IPS-18c (cell line): ENCODE data around the gene FREY1.
"Not testable (repeated sequence)": the region's sequence is repeated elsewhere in the genome, so short reads cannot be mapped to it uniquely, and the experiment has no call there.

ENCODE experiments used
- H3K4me3 ChIP-seq: 2 replicates; pipeline ENCODE4 v1.7.0; 2013; ENCODE audit warnings: low read depth, mild to moderate bottlenecking, low read length, moderate library complexity; ENCODE audit not compliant: insufficient read depth
- H3K9me3 ChIP-seq: one replicate; pipeline ENCODE4 v1.6.1; 2013; ENCODE audit warnings: mild to moderate bottlenecking, low read length, moderate library complexity; ENCODE audit not compliant: control insufficient read depth, insufficient read depth

FREY1 gene

GRCh38 chr11:45919806-45920530, 12.9 kb upstream of the FREY1 start:
- Histone ChIP-seq H3K4me3 (peak overlapping the region; percentile 24; the same call in 1 of the 2 replicates), H3K9me3 (no peaks in the 10 kb centered on the region)

- peak overlapping the region; percentile 67; the same call in 1 of the 2 replicates for H3K4me3 ChIP-seq
These were observed 12.0 kb upstream of the FREY1 start for GRCh38 chr11:45918962-45919675.

GRCh38 chr11:45918331-45918941, 11.4 kb upstream of the FREY1 start:
- H3K9me3 ChIP-seq = no peaks in the 10 kb centered on the region
- H3K4me3 ChIP-seq = peak overlapping the region; percentile 67

More at GRCh38 chr11:45918962-45919675, 12.0 kb upstream of the FREY1 start:
- H3K9me3 ChIP-seq = no peaks in the 10 kb centered on the region

GRCh38 chr11:45917623-45918330, 10.7 kb upstream of the FREY1 start, which contains the start of gene PEX16:
Gene PEX16, minus strand, starts transcription at chr11:45917877. Its CDS starts 66 bp downstream, at chr11:45917811.
- Histone ChIP-seq H3K9me3 (no peaks in the 10 kb centered on the region), H3K4me3 (peak within 1 kb of the TSS; percentile 67)

GRCh38 chr11:45917286-45917622, 10.2 kb upstream of the FREY1 start:
- Histone ChIP-seq H3K9me3 (no peaks in the 10 kb centered on the region), H3K4me3 (peak overlapping the region; percentile 67)

GRCh38 chr11:45915446-45915845, 8.4 kb upstream of the FREY1 start:
- no peak overlapping the region for H3K4me3 ChIP-seq

GRCh38 chr11:45913942-45914635, 7.0 kb upstream of the FREY1 start:
- Histone ChIP-seq H3K9me3 (no peaks in the 10 kb centered on the region), H3K4me3 (no peak overlapping the region)

More at GRCh38 chr11:45915446-45915845, 8.4 kb upstream of the FREY1 start:
- H3K9me3 ChIP-seq = no peaks in the 10 kb centered on the region

- H3K4me3 ChIP-seq = no peak overlapping the region
- H3K9me3 ChIP-seq = no peaks in the 10 kb centered on the region
These were observed 6.4 kb upstream of the FREY1 start for GRCh38 chr11:45913514-45913913.

GRCh38 chr11:45910623-45911022, 3.6 kb upstream of the FREY1 start:
- no peaks in the 10 kb centered on the region for H3K9me3 ChIP-seq

GRCh38 chr11:45909594-45910475, 2.8 kb upstream of the FREY1 start:
- H3K4me3 ChIP-seq = no peak overlapping the region
- no peaks in the 10 kb centered on the region for H3K9me3 ChIP-seq

More at GRCh38 chr11:45910623-45911022, 3.6 kb upstream of the FREY1 start:
- H3K4me3 ChIP-seq = no peak overlapping the region

- no peak overlapping the region for H3K4me3 ChIP-seq
- H3K9me3 ChIP-seq = no peaks in the 10 kb centered on the region
These were observed 870 bp upstream of the FREY1 start for GRCh38 chr11:45907911-45908370.

GRCh38 chr11:45906096-45906682, 882 bp downstream of the FREY1 start:
- no peaks in the 10 kb centered on the region for H3K9me3 ChIP-seq
- no peak overlapping the region for H3K4me3 ChIP-seq

- H3K4me3 ChIP-seq, H3K9me3 ChIP-seq: not testable (repeated sequence)
These were observed 1.5 kb downstream of the FREY1 start for GRCh38 chr11:45905576-45905975.

GRCh38 chr11:45905095-45905494, 2.0 kb downstream of the FREY1 start:
- Histone ChIP-seq H3K9me3 (no peaks in the 10 kb centered on the region), H3K4me3 (no peak overlapping the region)

- Histone ChIP-seq H3K9me3 (no peaks in the 10 kb centered on the region), H3K4me3 (no peak overlapping the region)
These were observed 2.7 kb downstream of the FREY1 start for GRCh38 chr11:45904309-45904915.
